Stimulated activated naive CD8-positive, alpha-beta T cell treated with anti-CD3 and anti-CD28 coated beads, Interleukin-15, amount 100 ng/mL, for 72 hours (primary cell): ENCODE measurements around the gene YARS1.
A peak's percentile ranks its signal among the peaks of the same experiment; 100 is the strongest.
"Not testable (repeated sequence)": the region's sequence is repeated elsewhere in the genome, so short reads cannot be mapped to it uniquely, and the experiment has no call there.

Source experiments
- ATAC-seq: fragments of 150-1000 bp; cut with Tn5 transposase; 2 replicates; pipeline ENCODE4 v1.10.0; 2021; ENCODE audit warnings: mild to moderate bottlenecking, moderate library complexity
- DNase-seq, 2 donors: peaks; one replicate each; pipeline ENCODE4 v3.0.0; 2021 to 2022
- H3K27ac Mint-ChIP-seq, 2 donors: one replicate each; pipeline ENCODE4 v1.8.0; 2022; ENCODE audit warnings: mild to moderate bottlenecking in 2 of 2, mixed read lengths in 2 of 2, moderate library complexity in 2 of 2
- H3K27me3 Mint-ChIP-seq: one replicate; pipeline ENCODE4 v1.8.0; 2022; ENCODE audit warnings: mixed read lengths
- H3K4me1 Mint-ChIP-seq: one replicate; pipeline ENCODE4 v1.8.0; 2022; ENCODE audit warnings: mild to moderate bottlenecking, mixed read lengths
- H3K4me3 Mint-ChIP-seq, 2 donors: one replicate each; pipeline ENCODE4 v1.8.0; 2022; ENCODE audit warnings: mild to moderate bottlenecking in 2 of 2, mixed read lengths in 2 of 2, moderate library complexity in 1 of 2
- H3K9me3 Mint-ChIP-seq, 2 donors: one replicate each; pipeline ENCODE4 v1.8.0; 2022; ENCODE audit warnings: mixed read lengths in 2 of 2

The YARS1 gene

GRCh38 chr1:32801096-32801715 lies 16.0 kb downstream of the YARS1 start:
- Mint-ChIP-seq H3K27me3 (no peaks in the 10 kb centered on the region), H3K27ac (peak overlapping the region; percentile 8 to 74), H3K9me3 (no peaks in the 10 kb centered on the region), H3K4me3 (peak overlapping the region; percentile 33 to 63), H3K4me1 (peaks cover 61% of the 10 kb centered on the region)
- DNase-seq = peak; percentile 61 to 68
- ATAC-seq = peak; percentile 83

GRCh38 chr1:32798679-32799416 lies 18.3 kb downstream of the YARS1 start:
- Mint-ChIP-seq H3K27me3 (no peaks in the 10 kb centered on the region), H3K9me3 (no peaks in the 10 kb centered on the region), H3K4me1 (peaks cover 63% of the 10 kb centered on the region), H3K27ac (peak overlapping the region; percentile 40 to 95), H3K4me3 (peak overlapping the region; percentile 62 to 65)
- DNase-seq (peak; percentile 45 to 62), ATAC-seq (peak; percentile 90)

GRCh38 chr1:32798191-32798590 lies 19.0 kb downstream of the YARS1 start:
- DNase-seq (no peak), ATAC-seq (no peak)
- H3K27me3 Mint-ChIP-seq = no peaks in the 10 kb centered on the region
- H3K9me3 Mint-ChIP-seq = no peaks in the 10 kb centered on the region
- H3K27ac Mint-ChIP-seq = peak overlapping the region in 1 of 2 donors; percentile 56
- H3K4me1 Mint-ChIP-seq = peaks cover 65% of the 10 kb centered on the region
- peak overlapping the region; percentile 48 to 54 for H3K4me3 Mint-ChIP-seq

- peak overlapping the region in 1 of 2 donors; percentile 42 for H3K27ac Mint-ChIP-seq
- no peaks in the 10 kb centered on the region for H3K9me3 Mint-ChIP-seq
- no peaks in the 10 kb centered on the region for H3K27me3 Mint-ChIP-seq
- ATAC-seq (no peak), DNase-seq (no peak)
- H3K4me3 Mint-ChIP-seq = no peak overlapping the region
- H3K4me1 Mint-ChIP-seq = peaks cover 64% of the 10 kb centered on the region
Observed at GRCh38 chr1:32797456-32797855, 19.7 kb downstream of the YARS1 start.

GRCh38 chr1:32795763-32796162 lies 21.4 kb downstream of the YARS1 start:
- not testable (repeated sequence) for H3K4me3 Mint-ChIP-seq, H3K27ac Mint-ChIP-seq, H3K27me3 Mint-ChIP-seq, DNase-seq, ATAC-seq, H3K9me3 Mint-ChIP-seq
- H3K4me1 Mint-ChIP-seq = peaks cover 52% of the 10 kb centered on the region

GRCh38 chr1:32791881-32792280 lies 25.3 kb downstream of the YARS1 start:
- H3K27ac Mint-ChIP-seq = no peak overlapping the region

GRCh38 chr1:32789356-32789755 lies 27.8 kb downstream of the YARS1 start:
- peaks cover 18% of the 10 kb centered on the region for H3K4me1 Mint-ChIP-seq
- not testable (repeated sequence) for H3K9me3 Mint-ChIP-seq, DNase-seq, ATAC-seq, H3K4me3 Mint-ChIP-seq, H3K27me3 Mint-ChIP-seq
- H3K27ac Mint-ChIP-seq = peak overlapping the region in 1 of 2 donors; percentile 54

More at GRCh38 chr1:32791881-32792280, 25.3 kb downstream of the YARS1 start:
- ATAC-seq (no peak), DNase-seq (no peak)
- H3K4me1 Mint-ChIP-seq = peaks cover 18% of the 10 kb centered on the region
- H3K9me3 Mint-ChIP-seq = no peaks in the 10 kb centered on the region
- no peaks in the 10 kb centered on the region for H3K27me3 Mint-ChIP-seq
- no peak overlapping the region for H3K4me3 Mint-ChIP-seq

GRCh38 chr1:32786856-32787255 lies 30.3 kb downstream of the YARS1 start:
- no peak for ATAC-seq
- H3K4me1 Mint-ChIP-seq = peaks cover 2% of the 10 kb centered on the region
- no peak overlapping the region for H3K27ac Mint-ChIP-seq
- DNase-seq = no peak
- no peaks in the 10 kb centered on the region for H3K9me3 Mint-ChIP-seq
- no peak overlapping the region for H3K4me3 Mint-ChIP-seq
- no peaks in the 10 kb centered on the region for H3K27me3 Mint-ChIP-seq

- H3K9me3 Mint-ChIP-seq = no peaks in the 10 kb centered on the region
- H3K4me1 Mint-ChIP-seq = no peaks in the 10 kb centered on the region
- H3K4me3 Mint-ChIP-seq = no peak overlapping the region
- H3K27me3 Mint-ChIP-seq = no peaks in the 10 kb centered on the region
- DNase-seq (no peak), ATAC-seq (no peak)
- H3K27ac Mint-ChIP-seq = no peak overlapping the region
Observed at GRCh38 chr1:32784817-32785216, 32.3 kb downstream of the YARS1 start.

GRCh38 chr1:32783851-32784250 lies 33.3 kb downstream of the YARS1 start:
- DNase-seq (no peak), ATAC-seq (no peak)
- H3K27me3 Mint-ChIP-seq = no peaks in the 10 kb centered on the region
- H3K4me1 Mint-ChIP-seq = no peaks in the 10 kb centered on the region
- H3K9me3 Mint-ChIP-seq = no peaks in the 10 kb centered on the region
- H3K27ac Mint-ChIP-seq = no peak overlapping the region
- no peak overlapping the region for H3K4me3 Mint-ChIP-seq

GRCh38 chr1:32782086-32782485 lies 35.1 kb downstream of the YARS1 start:
- Mint-ChIP-seq H3K27me3 (no peaks in the 10 kb centered on the region), H3K27ac (peak overlapping the region in 1 of 2 donors; percentile 38), H3K9me3 (no peaks in the 10 kb centered on the region), H3K4me3 (no peak overlapping the region), H3K4me1 (no peaks in the 10 kb centered on the region)
- DNase-seq (no peak), ATAC-seq (no peak)

GRCh38 chr1:32780628-32781234 lies 36.4 kb downstream of the YARS1 start:
- Mint-ChIP-seq H3K9me3 (no peaks in the 10 kb centered on the region), H3K27me3 (no peaks in the 10 kb centered on the region), H3K27ac (peak overlapping the region in 1 of 2 donors; percentile 79), H3K4me1 (peaks cover 11% of the 10 kb centered on the region), H3K4me3 (no peak overlapping the region)
- ATAC-seq (no peak), DNase-seq (no peak)

GRCh38 chr1:32780005-32780404 lies 37.2 kb downstream of the YARS1 start:
- peaks cover 18% of the 10 kb centered on the region for H3K4me1 Mint-ChIP-seq
- no peaks in the 10 kb centered on the region for H3K27me3 Mint-ChIP-seq
- H3K9me3 Mint-ChIP-seq = no peaks in the 10 kb centered on the region
- H3K4me3 Mint-ChIP-seq = no peak overlapping the region
- ATAC-seq (no peak), DNase-seq (no peak)
- H3K27ac Mint-ChIP-seq = peak overlapping the region in 1 of 2 donors; percentile 56

GRCh38 chr1:32779242-32779641 lies 37.9 kb downstream of the YARS1 start:
- Mint-ChIP-seq H3K27me3 (no peaks in the 10 kb centered on the region), H3K27ac (peak overlapping the region in 1 of 2 donors; percentile 7), H3K4me1 (peaks cover 25% of the 10 kb centered on the region), H3K4me3 (no peak overlapping the region), H3K9me3 (no peaks in the 10 kb centered on the region)
- ATAC-seq = no peak
- no peak for DNase-seq

GRCh38 chr1:32775640-32776337 lies 41.4 kb downstream of the YARS1 start:
- H3K27ac Mint-ChIP-seq = peak overlapping the region in 1 of 2 donors; percentile 35
- H3K4me3 Mint-ChIP-seq = no peak overlapping the region
- no peak for DNase-seq
- H3K4me1 Mint-ChIP-seq = peaks cover 43% of the 10 kb centered on the region
- no peaks in the 10 kb centered on the region for H3K9me3 Mint-ChIP-seq
- no peaks in the 10 kb centered on the region for H3K27me3 Mint-ChIP-seq
- ATAC-seq = no peak
